HUDEP-2 (cell line): Measurements from ENCODE around the gene CATSPER4.

Experiments
- DNase-seq, 76 experiments: peaks; one replicate each; lab custom pipeline; 2025; ENCODE audit not compliant: unreplicated experiment in 76 of 76; lab: John Stamatoyannopoulos, UW

The CATSPER4 gene

DNA sequence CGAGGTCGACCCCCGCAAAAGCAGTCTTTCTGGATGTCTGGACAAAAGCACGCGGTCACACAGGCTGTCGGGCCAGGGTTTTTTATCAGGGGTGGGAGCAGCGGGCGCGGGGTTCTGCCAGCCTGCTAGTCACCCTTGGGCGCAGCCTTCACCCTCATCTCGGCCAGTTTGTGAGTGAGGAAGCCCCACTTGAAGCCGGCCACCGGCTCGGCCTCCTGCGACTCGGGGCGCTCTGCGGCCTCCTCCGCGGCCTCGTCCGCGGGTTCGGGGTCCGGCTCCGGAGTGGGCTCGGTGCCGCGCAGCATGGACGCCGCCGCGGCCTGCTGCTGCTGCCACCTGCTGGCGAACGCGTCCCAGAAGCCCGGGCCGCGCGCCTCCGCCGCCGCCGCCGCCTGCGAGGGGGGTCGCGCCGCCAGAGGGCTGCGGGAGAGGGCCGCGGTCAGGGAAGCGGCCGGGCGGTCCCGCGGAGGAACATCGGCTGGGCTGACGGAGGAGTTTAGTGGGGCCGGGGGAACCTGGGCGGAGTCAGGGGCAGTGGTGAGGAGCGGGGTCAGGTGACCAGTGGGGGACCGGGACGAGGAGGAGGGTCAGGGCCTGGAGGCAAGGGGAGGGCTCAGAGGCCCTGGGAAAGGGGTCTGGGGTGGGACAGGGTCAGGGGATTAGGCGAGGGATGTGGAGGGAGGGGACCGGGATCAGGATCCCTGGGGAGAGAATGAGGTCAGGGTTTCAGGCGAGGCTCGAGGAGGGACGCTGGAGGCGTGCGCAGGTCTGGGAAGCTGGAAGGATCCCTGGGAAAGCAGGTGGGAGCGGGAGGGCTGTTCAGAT, 26.2 kb upstream of the CATSPER4 start:
- peak in 26 of 76 experiments; percentile 3 to 60 (median 20) for DNase-seq

DNA sequence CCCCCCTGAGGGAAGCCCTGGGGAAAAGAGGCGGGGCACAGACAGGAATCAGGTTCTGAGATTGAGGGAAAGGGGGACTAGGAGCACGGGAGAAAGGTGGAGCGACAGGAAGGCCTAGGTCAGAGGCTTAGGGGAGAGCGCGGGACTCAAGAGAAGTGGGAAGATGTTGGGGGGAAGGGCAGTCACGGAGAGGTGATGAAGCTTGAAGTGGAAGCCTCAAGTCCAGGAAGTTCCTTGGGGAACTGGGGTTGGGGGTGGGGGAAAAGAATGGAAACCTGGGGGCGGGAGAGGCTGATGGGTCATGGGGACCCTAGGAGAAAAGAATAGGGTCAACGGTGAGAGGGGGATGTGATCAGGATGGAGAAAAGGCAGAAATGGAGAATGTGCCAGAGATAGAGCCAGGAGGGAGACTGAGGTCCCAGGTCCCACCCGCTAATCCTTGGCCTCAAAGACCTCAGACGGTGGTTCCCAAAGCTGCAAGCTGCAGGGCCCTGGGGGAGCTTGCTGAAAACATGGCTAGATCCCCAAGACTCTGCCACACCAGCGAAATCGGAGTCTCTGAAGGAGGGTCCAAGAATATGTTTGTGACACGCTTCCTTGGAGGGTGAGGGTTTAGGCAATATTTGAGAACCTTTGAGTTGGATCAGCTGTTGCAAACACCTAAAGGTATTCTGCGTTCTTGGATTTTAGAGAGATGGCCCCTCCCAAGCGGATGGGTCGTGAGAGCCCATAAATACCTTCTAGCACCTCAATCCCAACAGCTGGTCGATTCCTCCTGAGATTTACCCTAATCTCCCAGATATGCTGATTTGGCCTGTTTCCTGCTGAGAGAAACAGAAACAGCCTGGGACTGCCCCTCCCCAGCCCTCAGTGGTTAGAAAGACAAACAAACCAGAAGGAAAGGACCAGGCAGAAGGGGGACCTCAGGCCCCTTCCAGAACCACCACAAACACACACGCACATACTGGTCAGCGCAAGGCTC, 25.2 kb upstream of the CATSPER4 start:
- DNase-seq, result no peak

DNA sequence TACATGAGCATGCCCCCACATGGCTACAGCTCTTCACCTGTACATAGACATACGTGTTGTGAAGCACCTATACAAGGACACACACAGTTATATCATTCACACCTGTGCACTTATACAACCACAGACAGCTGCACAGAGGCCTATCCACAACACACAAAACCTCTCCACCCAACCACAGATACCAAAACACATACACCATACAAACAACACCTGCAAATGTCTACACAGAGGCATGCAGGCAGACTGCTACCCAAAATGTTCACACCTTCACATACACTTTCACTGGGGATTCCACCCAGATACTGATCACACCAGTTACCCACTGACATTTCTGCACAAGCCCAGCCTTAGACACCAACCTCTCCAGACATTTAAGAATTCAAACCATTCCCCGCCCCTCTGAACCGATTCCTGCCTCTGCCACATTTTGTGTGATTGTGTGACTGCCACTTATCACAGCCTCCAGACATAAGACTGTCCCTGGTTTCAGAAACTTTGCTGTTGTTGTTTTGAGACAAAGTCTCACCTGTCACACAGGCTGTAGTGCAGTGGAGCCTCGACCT, 23.6 kb upstream of the CATSPER4 start:
- no peak for DNase-seq

DNA sequence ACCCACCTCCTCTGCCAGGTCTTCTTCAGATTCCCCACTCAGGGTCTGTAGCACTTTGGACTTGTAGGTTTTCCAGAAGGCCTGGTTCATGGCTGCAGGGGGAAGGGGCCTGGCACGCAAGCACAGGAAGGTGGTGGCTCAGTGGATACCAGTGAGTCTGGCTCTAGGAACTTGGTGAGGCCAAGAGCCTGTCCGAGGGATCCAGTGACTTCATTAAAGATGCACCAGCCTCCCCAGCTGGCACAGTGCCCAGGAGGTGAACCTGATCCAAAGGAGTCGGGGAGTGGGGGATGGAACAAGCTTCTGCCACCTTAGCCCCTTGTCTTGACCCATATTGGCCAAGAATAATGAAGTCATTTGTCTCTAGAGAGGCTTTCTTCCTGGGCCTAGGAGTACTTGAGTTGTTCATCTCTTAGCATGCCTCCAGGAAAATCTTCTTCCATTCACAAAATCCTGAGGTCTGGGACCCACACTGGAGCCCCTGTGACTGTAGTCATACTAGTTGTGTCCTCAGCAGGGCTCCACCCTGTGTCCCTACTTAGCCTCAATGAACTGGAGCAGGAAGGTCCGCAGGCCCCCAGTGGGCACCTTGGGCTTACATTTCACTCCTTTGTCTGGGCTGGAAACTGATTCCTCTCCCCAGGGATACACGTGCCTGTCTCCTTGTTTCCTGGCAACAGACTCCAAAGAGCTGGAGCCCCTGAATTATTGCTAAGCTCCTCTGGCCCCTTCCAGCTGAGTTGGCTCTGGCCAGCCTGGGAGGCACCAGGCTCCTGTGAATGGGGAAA, 21.8 kb upstream of the CATSPER4 start, which contains the start of gene C1orf232:
Gene C1orf232, minus strand, starts transcription at position 554 of the 788 bp plus-strand sequence. Its CDS starts 464 bp downstream, at position 90.
- DNase-seq, result no peak

GRCh38 chr1:26169198-26169554, 21.2 kb upstream of the CATSPER4 start:
- no peak for DNase-seq

DNA sequence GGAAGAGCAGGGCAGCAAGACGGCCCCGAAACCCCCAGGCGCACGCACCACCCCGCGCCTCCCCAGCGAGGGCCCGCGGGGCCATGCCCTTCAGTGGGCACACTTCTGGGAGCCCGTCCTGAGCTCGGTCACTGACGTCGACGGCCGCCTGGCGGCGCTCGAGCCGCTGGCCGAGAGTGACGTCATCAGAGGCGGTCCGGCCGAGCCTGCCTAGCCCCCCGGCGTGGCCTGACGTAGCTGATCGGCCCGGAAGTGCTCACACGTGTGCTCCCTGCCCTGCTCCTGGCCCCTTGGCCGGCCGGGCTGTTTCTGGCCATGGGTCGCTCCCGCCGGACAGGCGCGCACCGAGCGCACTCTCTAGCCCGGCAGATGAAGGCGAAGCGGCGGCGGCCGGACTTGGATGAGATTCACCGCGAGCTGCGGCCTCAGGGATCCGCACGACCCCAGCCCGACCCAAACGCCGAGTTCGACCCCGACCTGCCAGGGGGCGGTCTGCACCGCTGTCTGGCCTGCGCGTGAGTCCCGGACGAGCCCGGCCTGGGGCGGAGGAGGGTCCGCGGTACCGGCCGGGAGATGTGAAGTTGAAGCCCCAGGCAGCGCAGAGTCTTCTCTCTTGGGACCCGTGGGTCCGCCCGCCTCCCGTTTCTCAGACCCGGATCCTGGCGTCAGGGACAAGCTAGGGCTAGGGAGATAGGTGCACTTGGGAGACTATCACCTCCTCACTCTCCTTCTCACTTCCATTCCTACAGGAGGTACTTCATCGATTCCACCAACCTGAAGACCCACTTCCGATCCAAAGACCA, 20.5 kb upstream of the CATSPER4 start, which contains the start of gene ZNF593:
Gene ZNF593, plus strand, starts transcription at position 240 of the 803 bp plus-strand sequence. Its CDS starts 76 bp downstream, at position 316.
- DNase-seq, result peak in 74 of 76 experiments; percentile 7 to 93 (median 84)

DNA sequence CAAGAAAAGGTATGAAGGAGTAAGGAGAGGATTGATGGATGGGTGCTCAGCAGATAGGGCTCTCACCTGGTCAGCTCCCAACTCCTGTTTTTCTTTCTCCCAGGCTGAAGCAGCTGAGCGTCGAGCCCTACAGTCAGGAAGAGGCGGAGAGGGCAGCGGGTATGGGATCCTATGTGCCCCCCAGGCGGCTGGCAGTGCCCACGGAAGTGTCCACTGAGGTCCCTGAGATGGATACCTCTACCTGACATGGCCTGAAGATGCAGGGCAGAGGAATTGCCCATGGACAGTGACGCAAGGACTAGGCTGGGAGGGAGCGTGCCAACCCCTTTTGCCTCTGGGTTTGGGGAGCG, 20.0 kb upstream of the CATSPER4 start:
- DNase-seq, result no peak

DNA sequence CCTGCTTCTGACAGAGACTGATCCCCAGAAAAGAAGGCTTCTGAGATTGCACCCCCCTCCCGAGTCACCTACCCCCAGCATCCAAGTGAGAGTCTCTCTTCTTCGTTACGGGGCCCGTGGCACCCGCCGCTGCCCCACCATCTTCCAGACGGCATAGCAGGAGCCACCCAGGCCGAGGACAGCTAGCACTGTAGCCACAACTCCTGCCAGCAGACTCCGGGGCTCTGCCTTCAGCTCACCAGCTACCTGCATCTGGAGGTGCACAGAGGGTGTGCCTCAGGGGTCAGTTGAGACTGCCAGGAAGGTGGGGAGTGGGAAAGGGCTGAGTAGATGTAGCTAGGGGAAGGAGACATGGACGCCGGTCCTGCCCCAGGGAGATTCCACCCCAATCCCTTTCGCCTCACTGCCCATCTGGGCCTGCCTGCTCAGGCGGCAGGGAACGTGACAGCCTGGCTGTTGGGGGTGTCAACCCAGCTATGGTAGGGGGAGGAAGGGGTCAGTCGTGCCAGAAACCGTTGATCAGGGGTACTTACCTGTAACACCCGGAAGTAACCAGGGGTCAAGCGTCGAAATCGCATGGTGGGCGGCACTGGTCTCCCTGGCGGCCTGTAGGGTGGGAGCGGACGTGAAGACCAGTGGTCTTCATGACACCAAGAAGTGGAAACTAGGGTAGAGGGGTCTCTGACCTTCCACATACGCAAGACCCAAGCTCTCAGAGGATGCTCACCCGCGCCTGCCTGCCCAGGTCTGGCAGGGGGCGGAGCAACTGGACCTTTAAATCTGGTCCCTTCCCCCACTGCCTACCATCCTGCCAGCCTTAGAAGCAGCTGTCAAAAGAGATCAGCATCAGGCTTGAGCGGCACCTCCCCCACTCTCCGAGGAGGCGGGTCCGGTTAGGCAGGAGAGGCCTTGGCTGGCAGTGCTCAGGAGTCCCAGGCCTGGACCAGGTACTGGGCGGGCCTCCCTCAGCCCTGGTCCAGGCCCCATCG, 19.0 kb upstream of the CATSPER4 start, which contains the start of gene ZNF593OS:
Gene ZNF593OS, minus strand, starts transcription at position 749 of the 989 bp plus-strand sequence. Its CDS starts 171 bp downstream, at position 578.
- peak in 3 of 76 experiments; percentile 7 to 23 (median 13) for DNase-seq

GRCh38 chr1:26175346-26175745, 15.1 kb upstream of the CATSPER4 start:
- no peak for DNase-seq

DNA sequence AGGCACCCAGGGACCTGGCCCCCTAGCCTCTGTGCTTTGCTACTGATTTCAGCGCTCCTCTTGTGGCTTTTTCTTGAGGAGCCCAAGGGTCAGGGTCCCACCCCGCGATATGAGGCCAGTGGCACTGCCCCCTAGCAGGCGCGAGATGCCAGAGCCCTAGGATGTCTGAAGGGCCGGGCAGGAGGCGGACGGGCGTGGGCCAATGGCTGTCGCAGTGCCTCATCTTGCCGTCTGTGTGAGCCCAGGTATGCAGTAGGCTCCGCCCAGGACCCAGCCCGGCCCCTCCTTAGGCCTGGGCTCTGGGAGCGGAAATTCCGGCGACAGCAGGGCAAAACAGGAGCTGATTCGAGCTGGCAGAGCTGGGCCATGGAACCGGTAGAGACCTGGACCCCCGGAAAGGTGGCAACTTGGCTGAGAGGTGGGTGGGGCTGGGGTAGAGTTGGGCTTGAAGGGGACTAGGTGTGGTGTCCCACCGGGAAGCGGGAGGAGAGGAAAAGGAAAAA, 13.2 kb upstream of the CATSPER4 start, which contains the start of gene CNKSR1:
Gene CNKSR1, plus strand, starts transcription at position 310 of the 503 bp plus-strand sequence. Its CDS starts 57 bp downstream, at position 367.
- no peak for DNase-seq

DNA sequence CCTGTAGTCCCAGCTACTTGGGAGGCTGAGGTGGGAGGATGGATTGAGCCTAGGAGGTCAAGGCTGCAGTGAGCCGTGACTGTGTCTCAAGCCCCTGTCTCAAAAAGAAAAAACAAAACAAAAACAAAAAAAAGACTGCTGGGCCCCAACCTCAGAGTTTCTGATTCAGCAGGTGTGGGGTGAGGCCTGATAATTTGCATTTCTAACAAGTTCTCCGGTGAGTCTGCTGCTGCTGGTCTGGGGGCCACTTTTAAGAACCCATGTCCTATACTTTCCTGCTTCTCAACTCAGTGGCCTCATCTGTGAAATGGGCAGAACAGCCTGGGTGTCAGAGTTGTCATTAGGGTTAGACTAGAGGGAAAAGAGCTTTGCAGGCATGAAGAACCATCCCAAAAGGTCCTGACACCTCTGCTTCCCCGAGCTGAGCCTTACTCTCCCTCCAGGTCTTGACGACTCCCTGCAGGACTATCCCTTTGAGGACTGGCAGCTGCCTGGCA, 10.3 kb upstream of the CATSPER4 start:
- DNase-seq, result no peak

- DNase-seq, result no peak
These were observed 8.6 kb upstream of the CATSPER4 start for GRCh38 chr1:26181586-26182382.

DNA sequence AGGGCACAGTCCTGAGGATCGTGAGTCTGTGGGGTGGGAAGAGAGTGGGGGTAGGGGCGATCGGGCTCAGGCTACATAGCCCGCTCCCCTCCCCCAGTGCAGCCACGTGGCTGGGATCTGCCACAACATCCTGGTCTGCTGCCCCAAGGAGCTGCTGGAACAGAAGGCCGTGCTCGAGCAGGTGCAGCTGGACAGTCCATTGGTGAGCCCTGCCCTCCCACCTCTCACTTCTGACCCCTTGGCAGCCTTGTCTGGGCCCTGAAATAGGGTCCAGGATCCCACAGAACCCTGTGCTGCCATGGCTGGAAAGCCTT, 8.1 kb upstream of the CATSPER4 start:
- no peak for DNase-seq

- no peak for DNase-seq
These were observed 6.3 kb upstream of the CATSPER4 start for GRCh38 chr1:26184086-26184485.

DNA sequence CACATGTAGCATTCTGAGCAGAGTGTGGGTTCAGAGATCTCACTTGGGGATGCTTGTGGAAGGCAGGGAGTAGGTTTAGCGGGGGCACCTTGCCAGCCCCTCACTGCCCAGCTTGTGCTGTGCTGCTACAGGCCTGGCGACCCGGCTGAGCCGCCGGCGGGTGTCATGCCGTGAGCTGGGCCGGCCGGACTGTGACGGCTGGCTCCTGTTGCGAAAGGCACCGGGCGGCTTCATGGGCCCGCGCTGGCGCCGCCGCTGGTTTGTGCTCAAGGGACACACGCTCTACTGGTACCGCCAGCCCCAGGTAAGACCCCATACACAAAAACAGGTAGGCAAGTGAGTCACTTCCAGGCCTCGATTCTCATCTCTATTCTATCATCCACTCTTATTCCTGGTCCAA, 5.5 kb upstream of the CATSPER4 start:
- no peak for DNase-seq

DNA sequence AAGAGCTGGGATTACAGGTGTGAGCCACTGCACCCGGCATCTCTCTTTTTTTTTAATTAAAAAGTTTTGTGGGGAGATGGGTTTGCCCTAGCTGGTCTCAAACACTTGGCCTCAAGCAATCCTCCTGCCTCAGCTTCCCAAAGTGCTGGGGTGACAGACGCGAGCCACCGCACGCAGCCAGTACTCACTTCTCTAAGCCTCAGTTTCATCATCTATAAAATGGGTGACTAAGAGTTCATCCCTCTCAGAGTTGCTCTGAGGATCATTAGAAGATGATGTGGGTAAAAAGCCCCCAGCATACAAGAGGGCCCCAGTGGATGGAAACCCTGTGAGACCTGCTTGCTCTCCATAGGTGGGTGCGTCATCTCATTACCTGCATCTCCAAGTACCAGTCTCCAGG, 2.5 kb upstream of the CATSPER4 start:
- DNase-seq, result no peak

DNA sequence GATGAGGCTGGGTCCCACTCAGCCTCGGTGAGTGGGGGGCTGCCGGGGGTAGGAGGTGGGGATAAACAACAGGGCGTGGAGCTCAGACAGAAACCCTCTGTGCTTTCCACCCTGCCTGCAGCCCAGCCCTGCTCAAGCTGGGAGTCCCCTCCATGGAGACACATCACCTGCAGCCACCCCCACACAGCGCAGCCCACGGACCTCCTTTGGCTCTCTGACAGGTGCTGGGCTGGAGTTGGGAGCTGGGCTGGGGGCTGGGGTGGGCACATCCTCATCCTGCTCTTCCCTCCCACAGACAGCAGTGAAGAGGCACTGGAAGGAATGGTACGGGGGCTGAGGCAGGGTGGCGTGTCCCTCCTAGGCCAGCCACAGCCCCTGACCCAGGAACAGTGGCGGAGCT, 1.9 kb upstream of the CATSPER4 start:
- DNase-seq, result no peak
